ENCODE results near the gene DMAC1. TPM values are rescaled to one million over a fixed set of nuclear protein-coding genes. Genes with fewer than 3 reads are reported as not detected.

The DMAC1 gene
- total and polyA plus RNA-seq, 2 donors (not counting 1 experiment from before 2014, with no cell fraction given): 9.8 to 25.7 TPM

DNA sequence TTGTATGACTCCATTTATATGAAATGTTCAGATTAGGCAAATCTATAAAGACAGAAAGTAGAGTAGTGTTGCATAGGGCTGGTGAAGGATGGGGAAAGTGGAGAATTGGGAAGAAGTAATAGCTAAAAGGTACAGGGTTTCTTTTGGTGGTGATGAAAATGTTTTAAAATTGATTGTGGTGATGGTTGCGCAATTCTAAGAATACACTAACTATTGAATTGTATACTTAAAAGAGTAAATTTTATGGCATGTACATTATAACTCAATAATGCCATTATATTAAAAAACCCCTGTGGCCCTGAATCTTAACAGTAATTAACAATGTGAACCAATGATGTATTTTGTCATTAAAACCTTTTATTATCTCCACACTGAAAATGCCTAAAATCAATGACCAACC, 20.4 kb upstream of the DMAC1 start:
- no peak for DNase-seq

DNA sequence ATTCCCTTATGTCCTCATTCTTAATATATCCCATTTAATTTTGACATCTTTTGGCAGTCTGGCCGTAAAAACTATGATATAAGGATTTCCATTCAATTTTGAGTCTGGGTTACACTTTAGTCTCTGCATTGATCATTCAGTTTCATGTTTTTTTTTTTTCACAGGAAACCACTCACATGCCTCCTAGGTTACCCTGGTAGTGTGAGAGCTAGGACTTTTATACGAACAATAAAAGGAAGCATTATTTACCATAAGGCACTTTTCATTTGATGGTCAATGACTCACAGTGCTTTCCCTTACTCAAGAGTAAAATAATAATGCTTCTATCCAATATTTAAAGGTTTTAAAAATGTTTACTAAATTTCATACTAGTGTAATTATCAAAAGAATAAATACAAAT, 16.4 kb upstream of the DMAC1 start:
- Mint-ChIP-seq H3K27me3 (no peaks in the 10 kb centered on the region), H3K9me3 (ENCODE audit: insufficient read depth) (no peaks in the 10 kb centered on the region), H3K4me1 (no peaks in the 10 kb centered on the region), H3K27ac (no peak overlapping the region), H3K4me3 (no peak overlapping the region)
- H3K9ac ChIP-seq (ENCODE audit: low read length): no peak overlapping the region
- H3K4me2 ChIP-seq (replicated peaks; ENCODE audit: low read depth, low read length, poor library complexity, severe bottlenecking): no peak overlapping the region
- intact Hi-C loops (cut with micrococcal nuclease): no loop called here
- H3K27me3 ChIP-seq (replicated peaks in 1 of 4; ENCODE audit: control extremely low read depth in 1 of 4, control insufficient read depth in 3 of 4, insufficient read depth in 4 of 4, low read length in 3 of 4): no peaks in the 10 kb centered on the region
- DNase-seq (no peak), ATAC-seq (ENCODE audit: low read depth) (no peak)
- ChIA-PET CTCF (no interaction called here), POLR2A (no interaction called here)
- H3K4me3 ChIP-seq (ENCODE audit: control extremely low read depth in 1 of 5, extremely low read depth in 1 of 5, insufficient read depth in 1 of 5, low read depth in 2 of 5, low read length in 4 of 5): no peak overlapping the region
- TF ChIP-seq, protein P1, sequence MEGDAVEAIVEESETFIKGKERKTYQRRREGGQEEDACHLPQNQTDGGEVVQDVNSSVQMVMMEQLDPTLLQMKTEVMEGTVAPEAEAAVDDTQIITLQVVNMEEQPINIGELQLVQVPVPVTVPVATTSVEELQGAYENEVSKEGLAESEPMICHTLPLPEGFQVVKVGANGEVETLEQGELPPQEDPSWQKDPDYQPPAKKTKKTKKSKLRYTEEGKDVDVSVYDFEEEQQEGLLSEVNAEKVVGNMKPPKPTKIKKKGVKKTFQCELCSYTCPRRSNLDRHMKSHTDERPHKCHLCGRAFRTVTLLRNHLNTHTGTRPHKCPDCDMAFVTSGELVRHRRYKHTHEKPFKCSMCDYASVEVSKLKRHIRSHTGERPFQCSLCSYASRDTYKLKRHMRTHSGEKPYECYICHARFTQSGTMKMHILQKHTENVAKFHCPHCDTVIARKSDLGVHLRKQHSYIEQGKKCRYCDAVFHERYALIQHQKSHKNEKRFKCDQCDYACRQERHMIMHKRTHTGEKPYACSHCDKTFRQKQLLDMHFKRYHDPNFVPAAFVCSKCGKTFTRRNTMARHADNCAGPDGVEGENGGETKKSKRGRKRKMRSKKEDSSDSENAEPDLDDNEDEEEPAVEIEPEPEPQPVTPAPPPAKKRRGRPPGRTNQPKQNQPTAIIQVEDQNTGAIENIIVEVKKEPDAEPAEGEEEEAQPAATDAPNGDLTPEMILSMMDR (IDR thresholded peaks at IDR 0.05): no peak
- TF ChIP-seq EZH2 (IDR thresholded peaks at IDR 0.05; ENCODE audit: borderline replicate concordance, insufficient read depth, low read depth, low read length, poor library complexity, severe bottlenecking): no peak
- no peak overlapping the region for H3K27ac ChIP-seq (ENCODE audit: low read length in 2 of 2)
- H3K36me3 ChIP-seq (replicated peaks in 1 of 2; ENCODE audit: control extremely low read depth in 1 of 2, control insufficient read depth in 1 of 2, extremely low read depth in 1 of 2, insufficient read depth in 2 of 2, low read length in 1 of 2): no peaks in the 10 kb centered on the region
- no peaks in the 10 kb centered on the region for H3K79me2 ChIP-seq (ENCODE audit: control insufficient read depth, insufficient read depth, low read length)
- no peaks in the 10 kb centered on the region for H4K20me1 ChIP-seq (ENCODE audit: control insufficient read depth, insufficient read depth, low read length, poor library complexity, severe bottlenecking)
- no peaks in the 10 kb centered on the region for H3K9me3 ChIP-seq (ENCODE audit: control extremely low read depth in 1 of 3, control insufficient read depth in 2 of 3, insufficient read depth in 1 of 3, low read length in 2 of 3)
- no peak overlapping the region for H2AFZ ChIP-seq (ENCODE audit: insufficient read depth, low read depth, low read length, poor library complexity, severe bottlenecking)
- no peaks in the 10 kb centered on the region for H3K4me1 ChIP-seq (ENCODE audit: control insufficient read depth in 2 of 2, insufficient read depth in 2 of 2, low read length in 2 of 2)
- no CpG with 5 or more reads among the region's 2 CpGs for WGBS (ENCODE audit: insufficient coverage)

More for the DNA sequence above, 20.4 kb upstream of the DMAC1 start:
- CTCF ChIA-PET: no interaction called here
- Histone ChIP-seq H3K4me1 (ENCODE audit: control insufficient read depth in 2 of 2, insufficient read depth in 2 of 2, low read length in 2 of 2) (no peaks in the 10 kb centered on the region), H4K20me1 (ENCODE audit: control insufficient read depth, insufficient read depth, low read length, poor library complexity, severe bottlenecking) (no peaks in the 10 kb centered on the region), H3K27me3 (replicated peaks in 1 of 4; ENCODE audit: control extremely low read depth in 1 of 4, control insufficient read depth in 3 of 4, insufficient read depth in 4 of 4, low read length in 3 of 4) (no peaks in the 10 kb centered on the region), H3K27ac (ENCODE audit: low read length in 2 of 2) (no peak overlapping the region), H3K36me3 (replicated peaks in 1 of 2; ENCODE audit: control extremely low read depth in 1 of 2, control insufficient read depth in 1 of 2, extremely low read depth in 1 of 2, insufficient read depth in 2 of 2, low read length in 1 of 2) (no peaks in the 10 kb centered on the region), H3K79me2 (ENCODE audit: control insufficient read depth, insufficient read depth, low read length) (no peaks in the 10 kb centered on the region), H3K9me3 (ENCODE audit: control extremely low read depth in 1 of 3, control insufficient read depth in 2 of 3, insufficient read depth in 1 of 3, low read length in 2 of 3) (no peaks in the 10 kb centered on the region), H3K9ac (ENCODE audit: low read length) (no peak overlapping the region), H3K4me3 (ENCODE audit: control extremely low read depth in 1 of 5, extremely low read depth in 1 of 5, insufficient read depth in 1 of 5, low read depth in 2 of 5, low read length in 4 of 5) (no peak overlapping the region), H3K4me2 (replicated peaks; ENCODE audit: low read depth, low read length, poor library complexity, severe bottlenecking) (no peak overlapping the region), H2AFZ (ENCODE audit: insufficient read depth, low read depth, low read length, poor library complexity, severe bottlenecking) (no peak overlapping the region)
- no peak for ATAC-seq (ENCODE audit: low read depth)
- Mint-ChIP-seq H3K27ac (no peak overlapping the region), H3K4me1 (no peaks in the 10 kb centered on the region), H3K9me3 (ENCODE audit: insufficient read depth) (no peaks in the 10 kb centered on the region), H3K27me3 (peaks cover 8% of the 10 kb centered on the region), H3K4me3 (no peak overlapping the region)
- TF ChIP-seq, protein P1 (IDR thresholded peaks at IDR 0.05): no peak
- TF ChIP-seq EZH2 (IDR thresholded peaks at IDR 0.05; ENCODE audit: borderline replicate concordance, insufficient read depth, low read depth, low read length, poor library complexity, severe bottlenecking): no peak
- POLR2A ChIA-PET: no interaction called here
- intact Hi-C loops (cut with micrococcal nuclease): no loop called here
- WGBS (ENCODE audit: insufficient coverage): no CpG with 5 or more reads among the region's 1 CpG

Data from B cell (primary cell).